Adipose tissue (tissue), 3 donors: ENCODE results near the gene AGBL1. TPM values are rescaled to one million over a fixed set of nuclear protein-coding genes. Genes with fewer than 3 reads are reported as not detected.
"Not testable (repeated sequence)": the region's sequence is repeated elsewhere in the genome, so short reads cannot be mapped to it uniquely, and the experiment has no call there.

Source experiments
- H3K27ac ChIP-seq: one replicate; pipeline ENCODE4 v1.5.1; 2013; ENCODE audit warnings: low read depth, low read length
- WGBS, 3 donors: extraction: QIAGEN DNeasy Blood & Tissue Kit; methylation state at CpG; one replicate each; pipeline ENCODE4 v1.1.7; 2013; 5-methylcytosine and 5-hydroxymethylcytosine counted together
- polyA plus RNA-seq, 3 donors: library from polyadenylated mRNA; stranded (reverse); fragments of 200-250 nt; gene quantifications; one replicate each; pipeline ENCODE4 v1.2.3, GENCODE V29; 2013
- donor health status: healthy with polysubstance abuse.
- donor health status: Bipolar disorder and iron deficiency.
- donor health status: healthy.

The AGBL1 gene
- polyA plus RNA-seq, 3 donors = not detected

GRCh38 chr15:86942285-86942684 is 862.6 kb downstream of the AGBL1 start:
- 60 to 91% (median 87%) methylated on average over 3 of the region's 3 CpGs for WGBS, 3 donors

GRCh38 chr15:86948719-86949118 is 869.0 kb downstream of the AGBL1 start:
- 72 to 80% (median 78%) methylated on average over 4 of the region's 4 CpGs for WGBS, 3 donors
- H3K27ac ChIP-seq = no peak overlapping the region

More at GRCh38 chr15:86942285-86942684, 862.6 kb downstream of the AGBL1 start:
- no peak overlapping the region for H3K27ac ChIP-seq

GRCh38 chr15:86959254-86959653 is 879.6 kb downstream of the AGBL1 start:
- H3K27ac ChIP-seq = no peak overlapping the region

- 77 to 91% (median 87%) methylated on average over 3 of the region's 3 CpGs for WGBS, 3 donors
Measured at GRCh38 chr15:86961669-86962068, 882.0 kb downstream of the AGBL1 start.

GRCh38 chr15:86964271-86964670 is 884.6 kb downstream of the AGBL1 start:
- H3K27ac ChIP-seq = no peak overlapping the region
- WGBS, 3 donors = 63 to 72% (median 71%) methylated on average over 1 of the region's 1 CpG

More at GRCh38 chr15:86961669-86962068, 882.0 kb downstream of the AGBL1 start:
- H3K27ac ChIP-seq = no peak overlapping the region

GRCh38 chr15:86968244-86968643 is 888.6 kb downstream of the AGBL1 start:
- H3K27ac ChIP-seq = no peak overlapping the region
- WGBS, 3 donors = 65 to 72% (median 67%) methylated on average over 4 of the region's 4 CpGs

- H3K27ac ChIP-seq = no peak overlapping the region
- WGBS, 3 donors = 75 to 88% (median 84%) methylated on average over 4 of the region's 4 CpGs
Measured at GRCh38 chr15:86969364-86969763, 889.7 kb downstream of the AGBL1 start.

- H3K27ac ChIP-seq = no peak overlapping the region
- WGBS, 3 donors = 74 to 93% (median 90%) methylated on average over 2 of the region's 2 CpGs
Measured at GRCh38 chr15:86973284-86973844, 893.7 kb downstream of the AGBL1 start.

GRCh38 chr15:86988033-86988432 is 908.4 kb downstream of the AGBL1 start:
- H3K27ac ChIP-seq = no peak overlapping the region
- WGBS, 3 donors = 71 to 76% (median 72%) methylated on average over 4 of the region's 4 CpGs

- no peak overlapping the region for H3K27ac ChIP-seq
- 49 to 64% (median 56%) methylated on average over 2 of the region's 2 CpGs for WGBS, 3 donors
Measured at GRCh38 chr15:87021751-87022150, 942.1 kb downstream of the AGBL1 start.

- 37 to 74% (median 72%) methylated on average over 6 of the region's 6 CpGs for WGBS, 3 donors
- H3K27ac ChIP-seq = no peak overlapping the region
Measured at GRCh38 chr15:87031540-87032230, 952.0 kb downstream of the AGBL1 start.

GRCh38 chr15:87032295-87032694 is 952.6 kb downstream of the AGBL1 start:
- no peak overlapping the region for H3K27ac ChIP-seq
- 50 to 80% (median 77%) methylated on average over 6 of the region's 6 CpGs for WGBS, 3 donors

- WGBS, 3 donors = 59 to 69% (median 63%) methylated on average over 2 of the region's 2 CpGs
- H3K27ac ChIP-seq = no peak overlapping the region
Measured at GRCh38 chr15:87033056-87033455, 953.4 kb downstream of the AGBL1 start.

GRCh38 chr15:87034886-87035285 is 955.2 kb downstream of the AGBL1 start:
- no peak overlapping the region for H3K27ac ChIP-seq
- 85 to 94% (median 93%) methylated on average over 16 of the region's 16 CpGs for WGBS, 3 donors

- WGBS, 3 donors = 31 to 49% (median 44%) methylated on average over 3 of the region's 3 CpGs
- H3K27ac ChIP-seq = no peak overlapping the region
Measured at GRCh38 chr15:87038404-87038803, 958.7 kb downstream of the AGBL1 start.

GRCh38 chr15:87042619-87043018 is 962.9 kb downstream of the AGBL1 start:
- H3K27ac ChIP-seq = not testable (repeated sequence)
- WGBS, 3 donors = 69 to 84% (median 81%) methylated on average over 4 of the region's 4 CpGs

GRCh38 chr15:87045746-87046145 is 966.1 kb downstream of the AGBL1 start:
- H3K27ac ChIP-seq = no peak overlapping the region
- 67 to 82% (median 80%) methylated on average over 1 of the region's 1 CpG for WGBS, 3 donors

- WGBS, 3 donors = 25 to 53% (median 52%) methylated on average over 4 of the region's 4 CpGs
- H3K27ac ChIP-seq = no peak overlapping the region
Measured at GRCh38 chr15:87047203-87047965, 967.7 kb downstream of the AGBL1 start.
